ENCODE results near the gene SNX22.

The SNX22 gene

GRCh38 chr15:64125978-64126377 is 25.6 kb upstream of the SNX22 start:
- Mint-ChIP-seq H3K4me1 (ENCODE audit: low read depth) (no peaks in the 10 kb centered on the region), H3K4me3 (no peak overlapping the region), H3K27ac (no peak overlapping the region), H3K27me3 (no peaks in the 10 kb centered on the region), H3K9me3 (ENCODE audit: low read depth) (no peaks in the 10 kb centered on the region), H3K36me3 (peaks cover 4% of the 10 kb centered on the region)

- H3K27ac Mint-ChIP-seq = no peak overlapping the region
- H3K9me3 Mint-ChIP-seq (ENCODE audit: low read depth) = no peaks in the 10 kb centered on the region
- H3K4me1 Mint-ChIP-seq (ENCODE audit: low read depth) = no peaks in the 10 kb centered on the region
- peaks cover 4% of the 10 kb centered on the region for H3K36me3 Mint-ChIP-seq
- no peak overlapping the region for H3K4me3 Mint-ChIP-seq
- H3K27me3 Mint-ChIP-seq = no peaks in the 10 kb centered on the region
These were observed 23.8 kb upstream of the SNX22 start for GRCh38 chr15:64127521-64128270.

GRCh38 chr15:64130159-64130558 is 21.4 kb upstream of the SNX22 start:
- Mint-ChIP-seq H3K9me3 (ENCODE audit: low read depth) (no peaks in the 10 kb centered on the region), H3K4me3 (no peak overlapping the region)

DNA sequence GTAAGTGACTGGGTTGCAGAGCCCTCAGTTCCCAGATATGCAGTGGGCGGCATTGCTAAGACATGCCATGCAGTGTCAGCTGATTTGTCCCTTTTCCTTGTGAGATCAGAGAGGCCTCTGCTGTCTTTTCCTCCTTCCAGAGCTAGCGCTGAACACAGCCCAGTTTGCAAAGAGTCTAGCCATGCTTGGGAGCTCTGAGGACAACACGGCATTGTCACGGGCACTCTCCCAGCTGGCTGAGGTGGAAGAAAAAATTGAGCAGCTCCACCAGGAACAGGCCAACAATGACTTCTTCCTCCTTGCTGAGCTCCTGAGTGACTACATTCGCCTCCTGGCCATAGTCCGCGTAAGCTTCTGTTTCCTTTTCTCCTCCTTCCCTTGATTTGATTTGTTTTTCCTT is 20.0 kb upstream of the SNX22 start:
- H3K9me3 Mint-ChIP-seq (ENCODE audit: low read depth) = no peaks in the 10 kb centered on the region
- no peaks in the 10 kb centered on the region for H3K4me1 Mint-ChIP-seq (ENCODE audit: low read depth)
- H3K36me3 Mint-ChIP-seq = peaks cover 2% of the 10 kb centered on the region
- no peaks in the 10 kb centered on the region for H3K27me3 Mint-ChIP-seq
- H3K4me3 Mint-ChIP-seq = no peak overlapping the region
- H3K27ac Mint-ChIP-seq = no peak overlapping the region

More at GRCh38 chr15:64130159-64130558, 21.4 kb upstream of the SNX22 start:
- H3K4me1 Mint-ChIP-seq (ENCODE audit: low read depth) = no peaks in the 10 kb centered on the region
- H3K36me3 Mint-ChIP-seq = peaks cover 4% of the 10 kb centered on the region
- H3K27ac Mint-ChIP-seq = no peak overlapping the region
- no peaks in the 10 kb centered on the region for H3K27me3 Mint-ChIP-seq

DNA sequence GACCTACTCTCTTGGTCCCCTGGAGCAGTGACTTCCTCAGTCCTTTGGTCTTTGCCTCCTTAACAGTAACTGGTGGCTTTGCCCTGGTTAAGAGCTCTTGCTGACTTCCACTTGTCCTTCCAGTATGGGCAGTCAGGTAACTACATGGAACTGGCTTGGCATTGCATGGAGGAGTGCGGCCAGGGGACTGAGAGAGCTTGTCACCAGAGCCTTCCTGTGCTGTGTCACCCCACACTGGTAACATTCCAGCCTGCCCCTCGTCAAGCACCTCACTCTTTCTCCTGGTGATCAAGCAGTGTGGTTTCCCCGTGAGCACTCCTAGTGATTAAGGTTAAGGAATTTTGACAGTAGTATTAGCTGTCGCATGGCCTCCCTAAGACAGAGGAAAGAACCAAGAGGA is 19.3 kb upstream of the SNX22 start:
- Mint-ChIP-seq H3K4me1 (ENCODE audit: low read depth) (no peaks in the 10 kb centered on the region), H3K27ac (peak overlapping the region; percentile 34), H3K36me3 (peaks cover 2% of the 10 kb centered on the region), H3K4me3 (no peak overlapping the region), H3K27me3 (no peaks in the 10 kb centered on the region), H3K9me3 (ENCODE audit: low read depth) (no peaks in the 10 kb centered on the region)

- Mint-ChIP-seq H3K27ac (no peak overlapping the region), H3K4me1 (ENCODE audit: low read depth) (no peaks in the 10 kb centered on the region), H3K4me3 (no peak overlapping the region), H3K36me3 (peaks cover 2% of the 10 kb centered on the region), H3K9me3 (ENCODE audit: low read depth) (no peaks in the 10 kb centered on the region), H3K27me3 (no peaks in the 10 kb centered on the region)
These were observed 17.7 kb upstream of the SNX22 start for GRCh38 chr15:64133623-64134344.

GRCh38 chr15:64134345-64134829 is 17.1 kb upstream of the SNX22 start:
- H3K4me1 Mint-ChIP-seq (ENCODE audit: low read depth) = no peaks in the 10 kb centered on the region
- no peaks in the 10 kb centered on the region for H3K27me3 Mint-ChIP-seq
- H3K4me3 Mint-ChIP-seq = no peak overlapping the region
- no peaks in the 10 kb centered on the region for H3K9me3 Mint-ChIP-seq (ENCODE audit: low read depth)
- peaks cover 2% of the 10 kb centered on the region for H3K36me3 Mint-ChIP-seq
- H3K27ac Mint-ChIP-seq = no peak overlapping the region

DNA sequence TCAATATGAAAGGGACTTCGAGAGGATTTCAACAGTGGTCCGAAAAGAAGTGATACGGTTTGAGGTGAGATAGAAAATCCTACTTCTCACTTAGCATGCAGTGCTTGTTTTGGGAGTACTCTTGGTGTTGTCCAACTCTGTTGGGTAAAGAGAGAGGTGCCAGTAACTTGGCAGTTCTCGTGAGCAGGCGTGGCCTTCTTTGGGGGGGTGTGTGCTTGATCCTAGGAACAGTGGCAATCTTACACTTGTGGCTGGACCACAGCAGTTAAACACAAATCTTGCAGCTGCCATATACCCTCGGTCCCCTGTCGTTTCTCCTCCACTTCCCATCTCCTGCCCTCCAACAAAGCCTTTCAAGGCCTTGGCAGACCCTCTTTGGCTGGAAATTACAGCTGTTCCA is 15.2 kb upstream of the SNX22 start:
- Mint-ChIP-seq H3K27me3 (no peaks in the 10 kb centered on the region), H3K27ac (no peak overlapping the region), H3K4me1 (ENCODE audit: low read depth) (no peaks in the 10 kb centered on the region), H3K36me3 (no peaks in the 10 kb centered on the region), H3K9me3 (ENCODE audit: low read depth) (no peaks in the 10 kb centered on the region), H3K4me3 (no peak overlapping the region)

DNA sequence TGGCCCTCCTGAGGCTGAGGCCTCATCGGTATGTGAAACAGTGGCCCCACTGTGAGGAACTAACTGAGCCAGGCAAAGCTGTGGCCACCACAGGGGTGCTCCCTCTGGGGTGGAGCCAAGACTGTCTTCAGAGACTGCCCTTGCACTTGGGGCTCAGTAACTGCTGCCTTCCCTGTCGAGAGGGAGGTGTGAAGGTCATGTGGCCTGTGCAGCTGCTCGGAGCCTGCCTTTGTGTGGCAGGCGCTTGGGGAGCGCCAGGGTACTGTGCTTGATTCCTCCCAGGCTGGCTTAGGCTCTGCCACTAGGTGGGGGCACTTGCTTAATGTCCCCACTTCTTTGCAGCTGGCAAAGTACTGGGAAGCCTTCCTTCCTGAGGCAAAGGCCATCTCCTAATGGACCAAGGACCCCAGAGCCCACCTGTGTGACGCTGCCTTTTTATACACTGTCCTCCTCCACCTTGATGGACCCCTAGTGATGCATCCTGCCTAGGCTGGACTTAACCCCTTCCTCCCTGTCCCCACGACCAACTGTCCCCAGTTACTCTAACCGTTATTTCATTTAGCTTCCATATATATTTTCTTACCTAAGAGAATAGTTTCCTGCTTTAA is 14.2 kb upstream of the SNX22 start:
- Mint-ChIP-seq H3K4me3 (no peak overlapping the region), H3K4me1 (ENCODE audit: low read depth) (no peaks in the 10 kb centered on the region), H3K27me3 (no peaks in the 10 kb centered on the region), H3K27ac (no peak overlapping the region), H3K36me3 (no peaks in the 10 kb centered on the region), H3K9me3 (ENCODE audit: low read depth) (no peaks in the 10 kb centered on the region)

DNA sequence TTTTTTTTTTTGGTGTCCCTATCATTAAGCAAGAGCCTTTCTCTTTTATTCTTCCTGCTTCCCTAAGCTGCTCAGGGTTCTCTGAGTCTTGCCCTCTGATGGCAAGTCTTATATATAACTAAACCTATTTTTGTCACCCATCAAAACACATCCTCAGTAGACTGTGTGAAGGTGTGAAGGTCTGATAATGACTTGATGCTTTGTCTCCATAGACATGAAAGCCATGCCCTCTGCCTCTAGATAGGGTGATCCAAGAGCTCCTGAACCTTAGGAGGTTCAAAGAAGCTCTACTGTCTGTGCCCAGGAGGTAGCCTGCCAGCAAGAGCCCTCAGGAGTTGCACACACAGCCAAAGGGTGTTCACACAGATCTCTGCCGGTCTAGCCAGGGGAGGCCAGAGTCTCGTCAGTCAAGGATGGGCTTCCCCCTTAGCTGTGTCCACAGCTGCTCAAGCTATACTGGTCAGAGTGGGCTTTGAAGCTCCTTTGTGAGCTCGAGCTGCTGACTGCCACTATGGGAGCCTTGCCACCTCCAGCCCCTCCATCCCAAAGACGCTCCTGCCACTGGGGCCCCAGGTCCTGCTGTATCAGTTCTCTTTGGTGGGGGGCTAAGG is 13.1 kb upstream of the SNX22 start:
- Mint-ChIP-seq H3K4me3 (no peak overlapping the region), H3K9me3 (ENCODE audit: low read depth) (no peaks in the 10 kb centered on the region), H3K36me3 (no peaks in the 10 kb centered on the region), H3K27me3 (no peaks in the 10 kb centered on the region), H3K4me1 (ENCODE audit: low read depth) (no peaks in the 10 kb centered on the region), H3K27ac (no peak overlapping the region)

DNA sequence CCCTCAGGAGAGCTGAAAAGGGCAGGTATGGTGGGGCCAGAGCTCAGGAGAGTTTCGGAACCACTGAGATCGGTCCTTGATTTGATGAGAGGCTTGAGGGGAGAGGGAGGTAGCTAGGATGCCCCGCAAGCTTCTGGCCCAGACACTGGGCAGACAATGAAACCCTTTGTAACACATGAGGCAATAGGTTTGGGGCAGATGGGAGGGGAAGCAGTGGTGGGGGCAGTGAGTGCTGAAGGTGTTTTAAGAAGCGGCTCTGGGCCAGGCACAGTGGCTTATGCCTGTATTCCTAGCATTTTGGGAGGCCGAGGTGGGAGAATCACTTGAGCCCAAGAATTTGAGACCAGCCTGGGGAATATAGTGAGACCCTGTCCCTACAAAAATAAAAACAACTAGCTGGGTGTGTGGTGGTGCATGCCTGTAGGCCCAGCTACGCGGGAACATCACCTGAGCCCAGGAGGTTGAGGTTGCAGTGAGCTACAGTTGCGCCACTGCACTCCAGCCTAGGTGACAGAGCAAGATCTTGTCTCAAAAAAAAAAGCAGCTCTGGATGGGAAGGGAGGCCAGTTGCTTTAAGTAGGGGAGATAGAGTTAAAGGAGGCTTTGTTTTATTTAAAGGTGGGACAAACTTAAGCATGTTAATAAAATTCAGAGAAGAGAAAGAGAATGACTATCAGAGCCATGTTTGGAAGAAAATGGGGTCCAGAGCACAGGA is 9.6 kb upstream of the SNX22 start:
- H3K9me3 Mint-ChIP-seq (ENCODE audit: low read depth) = no peaks in the 10 kb centered on the region
- H3K36me3 Mint-ChIP-seq = no peaks in the 10 kb centered on the region
- H3K27me3 Mint-ChIP-seq = no peaks in the 10 kb centered on the region
- peak overlapping the region; percentile 54 for H3K27ac Mint-ChIP-seq
- no peak overlapping the region for H3K4me3 Mint-ChIP-seq
- H3K4me1 Mint-ChIP-seq (ENCODE audit: low read depth) = no peaks in the 10 kb centered on the region

GRCh38 chr15:64143276-64143675 is 8.3 kb upstream of the SNX22 start:
- H3K27me3 Mint-ChIP-seq = no peaks in the 10 kb centered on the region
- no peaks in the 10 kb centered on the region for H3K9me3 Mint-ChIP-seq (ENCODE audit: low read depth)
- no peak overlapping the region for H3K27ac Mint-ChIP-seq
- no peak overlapping the region for H3K4me3 Mint-ChIP-seq
- H3K4me1 Mint-ChIP-seq (ENCODE audit: low read depth) = no peaks in the 10 kb centered on the region
- no peaks in the 10 kb centered on the region for H3K36me3 Mint-ChIP-seq

GRCh38 chr15:64144192-64144564 is 7.4 kb upstream of the SNX22 start:
- Mint-ChIP-seq H3K4me3 (no peak overlapping the region), H3K27me3 (no peaks in the 10 kb centered on the region), H3K9me3 (ENCODE audit: low read depth) (no peaks in the 10 kb centered on the region), H3K36me3 (no peaks in the 10 kb centered on the region), H3K4me1 (ENCODE audit: low read depth) (no peaks in the 10 kb centered on the region), H3K27ac (no peak overlapping the region)

DNA sequence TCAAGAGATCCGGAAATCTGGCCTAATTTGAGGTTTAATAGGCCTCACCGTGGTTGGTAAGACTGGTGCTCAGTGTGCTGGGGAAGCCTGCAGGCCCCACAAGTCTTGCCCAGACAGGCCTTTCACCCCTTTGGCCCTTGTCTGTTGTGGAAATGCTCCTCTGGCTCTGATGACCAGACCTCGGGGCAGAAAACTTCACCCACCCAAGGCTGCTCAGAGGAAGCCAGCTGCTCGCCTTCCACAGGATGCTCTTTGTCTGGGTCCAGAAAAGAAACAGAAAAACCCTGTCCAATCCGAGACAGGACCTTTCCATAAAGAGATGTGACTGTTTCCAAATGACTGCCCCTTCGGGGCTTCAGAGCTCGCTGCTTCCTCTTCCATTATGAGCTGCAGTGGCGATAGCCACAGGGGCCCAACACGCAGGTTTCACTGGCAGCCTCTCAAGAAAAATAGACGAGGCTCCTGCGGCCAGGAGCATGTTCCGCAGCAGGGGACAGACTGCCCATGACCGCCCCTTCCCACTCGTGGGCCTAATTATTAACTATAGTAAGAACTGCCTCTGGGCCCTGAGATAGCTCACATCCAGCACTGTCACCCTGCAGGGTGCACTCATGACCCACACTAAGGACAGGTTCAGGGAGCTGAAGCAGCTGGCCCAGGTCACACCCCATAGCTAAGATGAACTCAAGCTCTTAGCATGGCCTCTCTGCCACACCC is 6.8 kb upstream of the SNX22 start:
- H3K4me3 Mint-ChIP-seq = no peak overlapping the region

More for the DNA sequence above, 6.8 kb upstream of the SNX22 start:
- Mint-ChIP-seq H3K27ac (no peak overlapping the region), H3K36me3 (no peaks in the 10 kb centered on the region), H3K4me1 (ENCODE audit: low read depth) (peaks cover 5% of the 10 kb centered on the region), H3K9me3 (ENCODE audit: low read depth) (no peaks in the 10 kb centered on the region), H3K27me3 (no peaks in the 10 kb centered on the region)

All from activated naive CD8-positive, alpha-beta T cell (primary cell).